ENCODE data around the gene HSF5.
"Not testable (repeated sequence)": the region's sequence is repeated elsewhere in the genome, so short reads cannot be mapped to it uniquely, and the experiment has no call there.

The HSF5 gene

DNA sequence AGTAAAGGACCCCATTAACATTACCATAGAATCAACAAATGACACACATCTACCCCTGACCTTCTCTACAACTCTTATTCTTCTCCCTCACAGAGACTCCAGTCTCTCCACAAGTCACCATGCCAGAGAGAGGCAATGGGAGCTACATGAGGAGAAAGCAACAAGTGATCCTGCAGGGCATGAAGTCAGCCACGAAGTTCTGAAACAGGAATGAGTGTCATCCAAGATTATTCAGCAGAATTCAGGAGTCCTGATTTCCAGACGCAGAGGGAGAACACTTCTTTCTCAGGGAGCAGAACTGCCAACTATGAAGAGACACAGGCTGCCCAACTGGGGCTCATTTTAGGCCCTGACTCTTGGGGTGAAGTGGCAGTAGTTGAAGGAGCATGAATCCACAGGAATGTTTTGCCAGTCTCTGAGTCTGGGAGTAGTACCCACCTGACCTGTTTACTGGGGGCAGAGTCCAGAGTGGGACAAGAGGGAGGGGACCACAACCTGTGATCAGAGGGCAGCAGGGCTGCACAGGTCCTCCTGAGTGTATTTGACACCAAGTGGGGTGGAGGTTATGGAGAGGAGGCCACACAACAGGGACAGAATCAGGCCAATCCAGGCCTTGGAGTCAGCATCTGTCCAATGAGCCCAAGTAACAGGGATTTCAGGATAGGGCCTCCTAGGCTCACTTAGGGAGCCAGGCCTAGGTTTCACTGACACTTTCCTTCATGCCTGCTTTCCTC is 28.6 kb upstream of the HSF5 start:
- no peak for DNase-seq

DNA sequence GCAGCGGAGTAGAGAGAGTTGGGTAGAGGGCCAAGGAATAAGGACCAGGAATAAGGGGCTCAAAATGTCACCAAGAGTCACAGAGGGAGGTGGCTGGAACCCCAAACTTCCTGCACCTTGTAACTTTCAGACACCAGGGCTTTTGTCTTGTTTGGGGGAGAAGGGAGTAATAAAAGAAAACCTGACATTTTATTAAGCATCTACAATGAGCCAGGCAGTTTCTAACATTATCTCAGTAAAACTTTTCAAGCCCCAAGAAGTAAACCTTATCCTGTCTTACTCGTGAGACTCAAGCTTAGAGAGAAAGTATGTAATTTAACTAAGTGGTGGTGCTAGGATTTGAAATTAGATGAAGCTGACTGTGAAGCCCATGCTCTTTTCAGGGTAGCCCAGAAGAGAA is 27.1 kb upstream of the HSF5 start:
- no peak for DNase-seq

DNA sequence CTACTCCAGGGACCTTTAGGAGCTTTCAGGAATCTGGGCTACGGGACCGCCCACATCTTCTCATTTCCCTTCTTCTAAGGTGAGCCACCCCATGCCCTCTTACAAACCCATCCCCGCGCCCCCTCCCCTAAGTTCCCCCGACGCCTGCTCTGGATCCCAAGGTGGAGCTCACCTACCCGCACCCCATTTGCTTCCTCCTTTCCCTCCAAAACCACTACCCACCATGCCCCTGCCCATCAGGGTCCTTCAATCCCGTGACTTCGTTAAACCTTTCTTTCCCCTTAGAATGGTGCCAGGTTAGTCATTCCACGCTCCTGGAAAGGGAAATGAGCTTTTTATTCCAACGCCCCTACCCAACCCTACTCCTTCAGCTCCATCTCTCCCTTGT is 26.6 kb upstream of the HSF5 start:
- no peak for DNase-seq

DNA sequence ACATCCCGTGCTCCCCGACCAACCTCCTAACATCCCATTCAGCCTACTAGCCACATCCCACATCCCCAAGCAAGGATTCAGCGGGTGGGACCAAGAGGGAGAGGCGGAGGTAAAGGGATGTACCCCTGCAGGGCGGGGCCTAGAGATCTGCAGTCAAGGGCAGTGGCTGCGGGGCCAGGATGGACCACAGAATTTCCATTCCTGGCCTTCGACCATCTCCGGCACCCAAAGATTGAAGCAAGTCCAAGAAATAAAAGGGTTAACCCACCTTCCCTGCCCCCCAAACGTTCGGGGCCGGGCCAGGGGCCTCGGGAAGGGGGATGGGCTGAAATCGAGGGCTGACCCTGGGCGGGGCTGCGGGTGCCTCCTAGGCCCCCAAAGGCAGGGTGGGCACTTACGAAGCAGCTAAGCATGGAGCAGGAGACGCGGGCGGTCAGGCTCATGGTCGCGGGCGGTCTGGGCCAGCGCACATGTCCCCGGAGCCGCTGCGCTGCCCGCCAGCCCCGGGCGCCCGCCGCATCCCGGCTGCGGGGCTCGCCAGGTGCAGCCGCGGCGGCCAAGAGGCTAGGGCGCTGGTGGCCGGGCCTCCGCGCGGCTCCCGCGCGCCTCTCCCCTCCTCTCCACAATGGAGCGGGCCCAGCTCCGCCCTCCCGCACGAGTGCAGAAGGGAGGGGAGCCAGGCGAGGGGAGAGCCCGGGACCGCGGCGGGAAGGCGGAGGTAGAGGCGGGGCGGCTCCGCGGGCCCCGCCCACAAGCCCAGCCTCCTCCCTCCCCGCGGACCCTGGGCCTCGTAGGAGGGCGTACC is 26.0 kb upstream of the HSF5 start, which contains the start of gene MTMR4:
Gene MTMR4, minus strand, starts transcription at position 674 of the 805 bp plus-strand sequence. Its CDS starts 231 bp downstream, at position 443.
- peak; percentile 18 to 57 (median 35) for DNase-seq

DNA sequence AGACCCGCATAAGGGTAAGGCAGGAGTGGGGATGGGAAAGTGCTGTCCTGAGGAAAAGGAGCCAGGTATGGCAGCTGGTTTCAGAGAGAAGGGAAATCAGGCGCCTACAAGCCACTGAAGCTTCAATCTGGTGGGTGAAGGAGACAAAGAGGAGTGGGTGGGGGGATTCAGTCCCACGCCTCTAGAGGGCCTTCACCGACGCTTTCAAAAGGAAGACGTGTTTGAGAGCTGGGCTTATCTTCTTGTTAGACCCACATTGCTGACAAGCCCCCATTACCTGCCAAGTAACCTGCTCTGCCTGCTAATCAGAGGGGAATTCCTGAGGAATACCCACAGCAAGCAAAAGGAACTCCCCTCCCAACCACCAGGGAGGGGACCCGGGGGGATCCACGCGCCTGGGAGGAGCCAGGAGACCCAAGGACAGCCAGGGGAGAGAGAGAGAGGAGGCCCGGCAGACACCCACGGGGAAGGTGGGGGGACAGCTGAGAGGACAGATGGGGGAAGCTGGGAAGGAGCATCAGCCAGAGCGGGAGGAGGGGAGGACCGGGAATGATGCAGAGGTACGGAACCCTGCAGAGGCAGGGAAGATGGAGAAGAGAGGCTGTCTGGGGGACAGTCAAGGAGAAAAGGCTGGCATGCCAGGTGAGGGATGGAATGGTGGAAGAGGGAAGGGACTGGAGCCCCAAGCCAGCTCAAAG is 25.2 kb upstream of the HSF5 start:
- no peak for DNase-seq

DNA sequence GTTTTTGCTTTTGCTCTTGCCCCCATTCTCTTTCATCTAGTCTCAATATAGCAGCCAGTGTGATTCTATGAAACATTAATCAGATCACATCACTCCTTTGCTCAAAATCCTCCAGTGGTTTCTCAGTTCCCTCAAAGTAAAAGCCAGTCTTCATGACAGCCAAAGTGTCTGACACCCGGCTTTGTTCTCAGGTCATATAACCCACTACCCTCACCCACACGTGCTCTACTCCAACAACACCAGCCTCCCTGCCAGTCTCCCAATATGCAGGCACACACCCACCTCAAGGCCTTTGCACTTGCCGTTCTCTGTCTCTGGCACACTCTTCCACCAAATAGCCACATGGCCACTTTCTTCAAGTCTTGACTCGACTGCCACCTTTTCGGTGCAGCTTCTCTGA is 21.9 kb upstream of the HSF5 start:
- DNase-seq: no peak

DNA sequence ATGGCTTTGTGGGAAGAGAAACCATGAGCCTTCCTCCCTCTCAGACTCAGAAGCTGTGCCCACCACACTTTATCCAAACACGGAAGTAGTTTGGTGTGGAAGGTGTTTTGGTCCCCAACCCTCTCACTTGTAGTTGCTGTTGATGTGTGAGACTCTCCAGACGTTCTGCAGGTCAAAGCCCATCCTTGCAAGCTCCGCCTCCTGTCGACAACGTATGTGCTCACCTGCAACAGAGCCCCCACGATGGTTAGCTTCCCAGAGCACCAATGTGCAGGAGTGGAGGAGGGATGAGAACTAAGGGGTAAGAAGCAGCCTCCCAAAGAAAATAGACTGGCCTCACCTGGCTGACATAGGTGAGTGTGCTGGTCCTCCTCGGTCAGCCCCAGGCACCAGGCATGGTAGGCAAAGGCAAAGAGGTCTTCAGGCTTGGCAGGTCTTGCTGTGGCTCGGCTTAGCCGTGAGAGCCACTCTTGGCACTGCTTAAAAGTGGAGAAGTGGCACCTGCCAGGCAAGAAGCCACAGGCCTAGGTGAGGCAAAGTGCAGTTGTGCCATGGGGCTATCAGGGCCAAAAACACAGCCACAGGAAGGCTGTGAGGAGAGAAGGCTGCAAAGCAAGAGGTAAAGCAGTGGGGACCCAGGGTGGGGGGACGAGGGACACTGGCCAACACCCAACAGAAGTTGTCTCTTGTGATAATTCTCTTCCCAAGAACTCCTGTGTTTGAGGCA is 20.3 kb upstream of the HSF5 start:
- no peak for DNase-seq

DNA sequence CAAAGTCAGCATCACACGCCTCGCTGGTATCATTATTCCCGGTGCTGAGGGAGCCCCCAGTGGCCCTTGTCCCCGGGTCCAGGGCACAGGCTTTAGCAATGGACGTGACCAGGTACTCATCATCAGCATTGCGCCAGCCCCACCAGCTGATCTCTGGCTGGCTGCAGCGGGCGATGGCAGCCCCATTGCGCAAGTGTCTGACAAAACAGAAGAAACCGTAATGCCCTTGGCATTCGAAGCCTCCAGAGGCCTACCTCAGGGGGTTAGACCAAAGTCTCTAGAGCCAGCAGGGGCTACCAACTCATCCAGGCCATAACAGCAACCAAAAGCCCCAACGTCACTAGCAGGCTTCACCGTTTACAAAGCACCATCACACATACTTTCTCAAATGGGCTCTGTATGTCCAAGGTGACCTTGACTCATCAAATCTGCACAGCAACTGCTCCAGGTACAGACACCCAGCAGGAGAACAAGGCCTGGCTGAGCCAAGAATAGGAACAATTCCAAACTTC is 19.0 kb upstream of the HSF5 start:
- DNase-seq: no peak

DNA sequence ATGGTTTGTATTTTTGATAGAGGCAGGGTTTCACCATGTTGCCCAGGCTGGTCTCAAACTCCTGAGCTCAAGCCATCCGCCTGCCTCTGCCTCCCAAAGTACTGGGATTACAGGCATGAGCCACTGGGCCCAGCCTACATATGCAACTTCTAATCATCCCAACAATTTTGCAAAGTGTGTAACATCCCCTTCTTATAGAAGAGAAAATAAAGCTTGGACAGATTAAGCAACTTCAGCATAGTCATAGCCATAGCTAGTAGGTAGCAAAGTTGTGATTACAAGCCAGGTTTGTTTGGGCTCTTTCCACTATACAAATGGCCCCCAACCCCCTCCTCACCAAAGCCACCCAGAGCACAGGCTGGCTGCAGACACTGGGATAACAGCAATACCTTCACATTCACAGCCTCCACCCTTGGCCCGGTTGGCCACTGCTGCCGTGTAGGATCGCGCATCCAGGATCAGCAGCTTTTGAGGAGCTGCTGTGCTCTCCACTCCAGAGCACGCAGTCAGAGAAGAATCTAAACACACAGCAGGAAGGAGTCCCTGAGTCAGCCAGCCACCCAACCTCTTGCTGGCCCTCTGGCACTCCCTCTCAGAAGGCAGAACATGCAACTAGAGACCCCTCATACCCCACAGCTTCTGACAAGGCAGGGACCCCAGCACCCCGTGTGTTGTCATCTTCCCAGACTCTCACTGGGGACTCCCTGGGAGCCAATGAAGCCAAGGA is 18.3 kb upstream of the HSF5 start:
- no peak for DNase-seq

DNA sequence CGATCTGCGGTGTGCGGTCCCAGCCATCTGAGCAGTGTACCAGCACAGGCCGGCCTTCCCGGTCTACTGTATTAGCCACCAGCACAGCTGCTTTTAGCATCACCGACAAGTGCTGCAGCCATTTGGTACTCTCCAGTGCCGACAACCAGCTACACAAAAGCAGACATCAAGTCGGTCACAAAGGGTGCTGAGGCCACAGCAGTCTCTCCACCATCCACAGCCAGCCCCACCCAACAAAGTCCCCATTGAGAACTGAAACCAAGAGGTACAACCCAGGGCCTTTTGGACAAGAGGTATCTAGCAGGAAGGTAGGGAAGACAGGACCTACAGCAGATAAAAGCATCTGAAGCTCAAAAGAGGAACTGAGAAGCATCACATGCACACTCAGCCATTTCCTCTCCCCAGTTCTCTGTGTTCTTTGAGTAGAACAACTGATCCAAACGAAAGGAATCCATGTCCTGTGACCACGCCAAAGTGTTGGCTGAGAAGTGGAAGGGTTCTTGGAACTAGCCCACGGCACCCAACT is 16.7 kb upstream of the HSF5 start:
- no peak for DNase-seq

DNA sequence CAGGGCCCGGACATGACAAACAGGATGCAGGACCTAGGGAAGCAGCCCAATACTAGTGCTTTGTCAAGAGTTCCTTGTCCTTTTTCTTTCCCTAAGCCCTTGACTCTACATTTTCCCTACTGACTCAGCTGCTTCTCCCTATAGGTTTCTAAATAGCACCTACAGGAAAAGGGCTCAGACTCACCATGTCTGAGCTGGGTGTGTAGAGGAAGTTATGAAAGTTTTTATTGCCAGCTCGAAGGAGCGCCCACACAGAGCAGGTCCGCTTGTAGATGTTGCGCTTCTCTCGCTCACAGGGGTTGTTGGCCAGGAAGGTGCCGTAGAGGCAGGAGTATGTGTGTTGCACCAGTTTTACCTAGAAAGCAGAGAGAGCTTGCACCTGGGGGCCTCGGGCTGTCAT is 15.7 kb upstream of the HSF5 start:
- DNase-seq: no peak

DNA sequence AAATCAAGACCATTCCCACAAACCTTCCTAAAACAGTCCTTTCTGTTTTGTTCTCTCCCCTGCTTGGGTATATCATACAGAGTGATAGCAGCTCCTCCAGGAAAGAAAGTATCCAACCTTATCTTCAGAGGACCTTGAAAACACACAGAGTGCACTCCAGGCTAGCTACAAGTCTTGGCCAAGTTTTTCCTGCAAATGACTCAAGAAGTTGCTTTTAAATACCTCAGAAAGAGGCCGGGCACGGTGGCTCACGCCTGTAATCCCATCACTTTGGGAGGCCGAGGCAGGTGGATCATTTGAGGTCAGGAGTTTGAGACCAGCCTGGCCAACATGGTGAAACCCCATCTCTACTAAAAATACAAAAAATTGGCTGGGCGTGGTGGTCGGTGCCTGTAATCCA is 14.9 kb upstream of the HSF5 start:
- not testable (repeated sequence) for DNase-seq

DNA sequence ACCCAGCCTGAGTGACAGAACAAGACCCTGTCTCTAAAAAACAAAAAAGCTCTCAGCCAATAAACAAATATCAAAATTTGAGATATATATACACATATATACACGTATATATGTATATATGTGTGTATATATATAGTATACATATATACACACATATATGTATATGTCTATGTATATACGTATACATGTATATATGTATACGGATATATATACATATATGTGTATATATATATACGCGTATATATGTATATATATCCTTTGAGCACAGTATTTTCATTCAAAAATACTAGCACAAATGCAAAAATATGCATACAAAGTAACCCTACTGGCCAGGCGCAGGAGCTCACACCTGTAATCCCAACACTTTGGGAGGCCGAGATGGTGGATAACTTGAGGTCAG is 13.2 kb upstream of the HSF5 start:
- DNase-seq: no peak

DNA sequence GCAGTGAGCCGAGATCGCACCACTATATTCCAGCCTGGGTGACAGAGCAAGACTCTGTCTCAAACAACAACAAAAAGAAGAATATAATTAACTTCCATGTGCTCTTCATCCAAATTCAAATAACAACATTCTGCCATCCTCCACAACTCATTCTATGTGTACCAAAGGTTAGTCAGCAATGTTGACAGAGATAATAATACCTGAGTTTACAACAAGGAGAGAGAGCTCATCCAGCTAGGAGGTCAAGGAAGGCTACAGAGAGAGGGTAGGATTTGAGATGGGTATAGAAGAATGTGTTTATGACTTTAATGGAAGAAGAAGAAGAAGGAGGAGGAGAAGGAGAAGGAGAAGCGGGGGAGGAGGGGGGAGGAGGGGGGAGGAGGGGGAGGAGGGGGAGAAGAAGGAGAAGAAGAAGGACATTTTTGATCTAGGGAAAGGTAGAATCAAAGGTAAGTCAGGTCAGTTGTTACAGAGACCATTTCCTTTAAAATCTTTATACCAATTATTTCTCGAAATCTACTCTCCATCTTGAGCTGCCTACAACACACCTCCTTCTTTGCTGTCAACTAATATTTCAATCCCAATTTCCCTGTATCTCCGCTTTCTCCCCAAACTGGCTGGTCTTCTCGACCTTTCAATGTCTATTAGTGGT is 10.1 kb upstream of the HSF5 start:
- DNase-seq: no peak

DNA sequence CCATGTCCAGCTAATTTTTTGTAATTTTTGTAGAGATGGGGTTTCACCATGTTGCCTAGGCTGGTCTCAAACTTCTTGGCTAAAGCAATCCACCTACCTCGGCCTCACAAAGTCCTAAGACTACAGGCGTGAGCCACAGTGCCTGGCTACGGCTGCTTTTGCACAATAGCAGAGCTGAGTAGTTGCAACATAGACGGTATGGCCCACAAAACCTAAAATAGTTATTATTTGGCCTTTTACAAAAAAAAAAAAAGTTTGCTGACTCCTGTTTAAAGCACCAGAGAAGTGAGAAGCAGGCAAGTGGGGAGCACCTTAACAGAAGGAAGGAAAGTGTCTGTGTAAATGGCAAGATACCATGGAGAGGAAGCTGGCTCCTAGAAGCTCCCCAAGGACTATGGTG is 5.3 kb upstream of the HSF5 start:
- DNase-seq: no peak

DNA sequence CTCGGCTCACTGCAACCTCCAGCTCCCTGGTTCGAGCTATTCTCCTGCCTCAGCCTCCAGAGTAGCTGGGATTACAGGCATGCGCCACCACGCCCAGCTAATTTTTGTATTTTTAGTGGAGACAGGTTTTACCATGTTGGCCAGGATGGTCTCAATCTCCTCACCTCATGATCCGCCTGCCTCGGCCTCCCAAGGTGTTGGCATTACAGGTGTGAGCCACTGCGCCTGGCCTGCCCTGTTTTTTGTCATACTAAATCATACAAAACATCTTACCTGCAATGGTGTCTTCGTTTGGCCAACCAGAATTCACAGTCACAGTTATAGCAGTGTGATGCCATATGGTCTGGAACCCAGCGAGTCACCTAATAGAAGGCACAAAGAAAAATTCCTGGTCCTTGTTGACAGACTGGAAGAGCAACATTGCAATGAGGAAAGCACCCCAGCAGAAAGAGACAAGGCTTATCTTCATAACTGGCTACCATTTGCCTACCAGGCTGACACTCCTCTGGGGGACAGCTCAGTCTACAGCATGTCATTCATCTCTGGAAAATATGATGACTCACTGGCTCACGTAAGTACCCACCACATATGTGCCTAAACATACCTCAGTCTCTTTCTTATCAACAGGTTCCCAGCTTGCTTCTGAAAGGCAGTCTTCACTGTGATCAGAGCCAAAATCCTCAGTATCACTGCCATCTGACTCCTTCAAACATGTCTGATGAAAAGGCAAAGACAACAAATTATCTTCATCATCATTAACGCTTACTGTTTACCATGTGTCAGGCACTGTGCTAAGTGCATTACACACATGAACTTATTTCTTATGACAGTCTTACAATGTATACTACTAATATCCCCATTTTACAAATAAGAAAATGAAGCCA is 4.3 kb upstream of the HSF5 start:
- no peak for DNase-seq

DNA sequence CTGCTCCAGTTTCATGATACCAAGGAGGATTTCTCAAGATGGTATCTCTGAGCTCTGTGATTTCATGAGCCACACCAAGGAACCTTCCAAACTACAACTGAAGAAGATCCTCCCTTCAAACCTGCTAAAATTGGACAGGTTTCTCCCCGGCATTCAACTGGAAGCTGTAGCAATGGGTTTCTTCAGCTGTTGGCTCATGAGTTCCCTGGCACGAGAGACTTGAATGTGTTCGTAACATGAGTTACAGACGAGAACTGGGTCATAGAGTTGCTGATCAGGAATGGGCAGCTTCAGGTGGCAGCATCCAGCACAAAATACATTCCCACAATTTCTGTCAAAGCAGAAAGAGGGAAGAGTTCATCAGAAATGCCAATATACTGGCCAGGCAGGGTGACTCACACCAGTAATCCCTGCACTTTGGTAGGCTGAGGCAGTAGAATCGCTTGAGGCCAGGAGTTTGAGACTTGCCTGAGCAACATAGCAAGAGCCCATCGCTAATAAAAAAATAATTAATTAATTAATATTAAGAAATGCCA is 3.4 kb upstream of the HSF5 start:
- DNase-seq: no peak

DNA sequence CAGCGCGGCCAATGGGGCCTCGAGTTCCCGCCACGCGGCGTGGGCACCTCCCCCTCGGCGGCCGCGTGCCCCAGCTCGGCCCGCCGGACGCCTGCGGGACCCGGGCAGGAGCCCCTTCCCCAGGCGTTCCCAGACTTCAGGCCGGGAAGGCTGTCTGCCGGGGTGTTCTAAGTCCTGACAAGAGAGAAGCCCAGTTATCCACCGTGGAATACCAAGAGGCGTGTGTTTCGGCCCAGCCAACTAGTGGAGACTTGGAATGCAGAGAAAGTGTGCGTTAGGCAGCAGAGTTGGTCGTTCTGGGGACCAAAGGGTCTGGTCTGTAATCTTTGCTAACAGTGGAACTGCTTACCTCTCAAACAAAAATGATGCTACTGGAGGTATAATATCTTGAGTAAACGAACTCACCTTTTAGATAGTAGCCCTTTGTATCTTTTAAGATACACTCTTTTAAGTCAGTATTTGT is 251 bp upstream of the HSF5 start:
- DNase-seq: no peak

DNA sequence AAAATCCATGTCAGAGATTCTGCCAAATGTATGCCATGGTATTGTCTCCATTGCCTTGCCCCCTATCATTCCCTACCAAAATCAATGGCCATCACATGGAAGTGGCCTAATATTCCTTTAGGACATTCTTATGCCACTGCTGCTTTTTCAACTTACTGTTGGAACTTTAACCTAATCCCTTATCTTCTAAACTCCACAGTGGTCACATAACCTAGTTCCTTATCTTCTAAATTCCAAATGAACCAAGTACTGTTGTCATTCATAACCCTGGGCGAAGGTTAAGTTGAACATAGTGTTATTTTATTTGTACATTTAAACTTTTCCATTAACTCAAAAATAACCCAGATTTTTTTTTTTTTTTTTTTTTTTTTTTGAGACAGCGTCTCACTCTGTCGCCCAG is 3.6 kb downstream of the HSF5 start:
- no peak for DNase-seq

DNA sequence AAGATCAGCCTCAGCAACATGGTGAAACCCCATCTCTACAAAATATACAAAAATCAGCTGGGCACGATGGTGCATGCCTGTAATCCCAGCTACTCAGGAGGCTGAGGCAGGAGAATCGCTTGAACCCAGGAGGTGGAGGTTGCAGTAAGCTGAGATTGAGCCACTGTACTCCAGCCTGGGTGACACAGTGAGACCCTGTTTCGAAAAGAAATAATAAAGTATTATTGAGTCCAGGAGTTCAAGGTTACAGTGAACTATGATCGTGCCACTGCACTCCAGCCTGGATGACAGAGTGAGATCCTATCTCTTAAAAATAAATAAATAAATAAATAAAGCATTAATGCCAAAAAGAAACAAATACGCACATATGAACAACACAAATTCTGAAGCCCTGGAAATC is 6.4 kb downstream of the HSF5 start:
- DNase-seq: not testable (repeated sequence)

Data from activated naive CD4-positive, alpha-beta T cell (primary cell).